Endothelial cell of umbilical vein (primary cell): Measurements from ENCODE around the gene NAT10. TPM values are rescaled to one million over a fixed set of nuclear protein-coding genes. Genes with fewer than 3 reads are reported as not detected.

Experiments used
- BruUV-seq: library from RNA; stranded (reverse); fragments of 400-500 nt; replicated peaks from 2 replicates; lab custom pipeline; 2021; lab: Mats Ljungman, UMichigan
- CTCF ChIA-PET: fragments of 300-600, 350-600 bp; sonication (Branson Sonifier 250); formaldehyde crosslinking; loops from one replicate; lab custom pipeline; 2021; ENCODE audit warnings: antibody characterized with exemption, inconsistent platforms; lab: Charles Lee
- POLR2A ChIA-PET: fragments of 300-600, 350-600 bp; sonication (Branson Sonifier 250); formaldehyde crosslinking; loops from one replicate; lab custom pipeline; 2021; ENCODE audit warnings: antibody characterized with exemption, inconsistent platforms; lab: Charles Lee
- DNase-seq: peaks from one replicate; pipeline ENCODE4 v3.0.0-alpha.2; 2011; ENCODE audit warnings: low read depth, low spot score
- FAIRE-seq: peaks from 2 replicates; lab custom pipeline; 2011; peaks lifted over from hg19 to GRCh38; lab: Jason Lieb, UNC
- H2AFZ ChIP-seq: 2 replicates; pipeline ENCODE4 v1.6.0; 2012; ENCODE audit warnings: low read depth, low read length, control low read depth, inconsistent platforms
- H3K27ac ChIP-seq: 2 replicates; pipeline ENCODE4 v1.5.1; 2011; ENCODE audit warnings: low read depth, mild to moderate bottlenecking, control low read depth, low read length, moderate library complexity; ENCODE audit not compliant: insufficient read depth
- H3K27me3 ChIP-seq, 2 experiments: 2 replicates each; pipeline versions ENCODE4 v1.6.0 to v1.6.1; 2011; ENCODE audit warnings: low read length in 2 of 2, mixed read lengths in 1 of 2; ENCODE audit not compliant: control insufficient read depth in 2 of 2, insufficient read depth in 2 of 2
- H3K36me3 ChIP-seq, 2 experiments: 2 replicates in 1 of 2; 3 replicates in 1 of 2; pipeline ENCODE4 v1.5.1; 2011; ENCODE audit warnings: low read length in 2 of 2, mild to moderate bottlenecking in 1 of 2, moderate library complexity in 1 of 2; ENCODE audit not compliant: control insufficient read depth in 2 of 2, insufficient read depth in 2 of 2; ENCODE audit errors: extremely low read depth in 1 of 2
- H3K4me1 ChIP-seq: 3 replicates; pipeline ENCODE4 v1.5.1; 2011; ENCODE audit warnings: mild to moderate bottlenecking, low read length; ENCODE audit not compliant: control insufficient read depth, insufficient read depth; ENCODE audit errors: extremely low read depth
- H3K4me2 ChIP-seq: 2 replicates; pipeline ENCODE4 v1.6.1; 2011; ENCODE audit warnings: low read length, control low read depth, mixed read lengths; ENCODE audit not compliant: insufficient read depth
- H3K4me3 ChIP-seq, 3 experiments: fragments of 200-600 bp in 1 of 3; sonication (generic), shearing (Covaris generic) in 1 of 3; replicated peaks in 1 of 3; 2 replicates each; pipeline ENCODE4 v1.5.1; 2011 to 2016; ENCODE audit warnings: control low read depth in 3 of 3, low read length in 3 of 3, mild to moderate bottlenecking in 2 of 3, inconsistent platforms in 1 of 3, low read depth in 1 of 3, moderate library complexity in 1 of 3; ENCODE audit not compliant: insufficient read depth in 1 of 3
- H3K79me2 ChIP-seq: 2 replicates; pipeline ENCODE4 v1.6.0; 2012; ENCODE audit warnings: low read length, inconsistent platforms; ENCODE audit not compliant: control insufficient read depth, insufficient read depth
- H3K9ac ChIP-seq: replicated peaks from 2 replicates; pipeline ENCODE3; 2011; ENCODE audit warnings: low read length, control low read depth; ENCODE audit not compliant: insufficient read depth; ENCODE audit errors: extremely low read depth
- H3K9me1 ChIP-seq: replicated peaks from 3 replicates; pipeline ENCODE4 v1.6.0; 2011; ENCODE audit warnings: mild to moderate bottlenecking, low read length; ENCODE audit not compliant: control insufficient read depth, insufficient read depth; ENCODE audit errors: extremely low read depth
- H3K9me3 ChIP-seq: replicated peaks from 2 replicates; pipeline ENCODE4 v1.5.1; 2012; ENCODE audit warnings: low read length, inconsistent platforms; ENCODE audit not compliant: control insufficient read depth, insufficient read depth
- H4K20me1 ChIP-seq: replicated peaks from 2 replicates; pipeline ENCODE3; 2011; ENCODE audit warnings: mild to moderate bottlenecking, low read length; ENCODE audit not compliant: control insufficient read depth, insufficient read depth; ENCODE audit errors: extremely low read depth
- EZH2 ChIP-seq: IDR thresholded peaks from 2 replicates; pipeline ENCODE4 v1.6.1; 2012; ENCODE audit warnings: borderline replicate concordance, low read depth, mild to moderate bottlenecking, moderate library complexity, low read length, inconsistent platforms; ENCODE audit not compliant: severe bottlenecking
- FOS ChIP-seq: IDR thresholded peaks from 2 replicates; pipeline ENCODE4 v1.6.1; 2011; ENCODE audit warnings: mild to moderate bottlenecking, low read length, moderate library complexity, borderline replicate concordance; ENCODE audit not compliant: insufficient read depth
- GATA2 ChIP-seq: IDR thresholded peaks from 2 replicates; pipeline ENCODE4 v1.7.0; 2011; ENCODE audit warnings: low read depth, mild to moderate bottlenecking, moderate library complexity, mixed read lengths, low read length; ENCODE audit not compliant: insufficient read length, insufficient read depth
- JUN ChIP-seq: IDR thresholded peaks from 2 replicates; pipeline ENCODE4 v1.6.1; 2011; ENCODE audit warnings: borderline replicate concordance, low read depth; ENCODE audit not compliant: insufficient read length, insufficient read depth
- MYC ChIP-seq: IDR thresholded peaks from one replicate; pipeline ENCODE4 v1.6.1; 2011; ENCODE audit warnings: mild to moderate bottlenecking, low read depth, low read length
- POLR2A ChIP-seq: IDR thresholded peaks from 2 replicates; pipeline ENCODE4 v1.6.1; 2012; ENCODE audit warnings: low read depth, mild to moderate bottlenecking, control low read depth, low read length
- POLR2AphosphoS5 ChIP-seq: IDR thresholded peaks from 2 replicates; pipeline ENCODE4 v1.6.1; 2012; ENCODE audit warnings: low read depth, mild to moderate bottlenecking, control low read depth, low read length, moderate library complexity; ENCODE audit not compliant: insufficient read depth
- dilution Hi-C: fragments of 300-500 bp; cut with MboI; formaldehyde crosslinking; loops from one replicate; pipeline ENCODE4 v1.15.0; 2019; ENCODE audit warnings: low sequenced_read_pairs; ENCODE audit not compliant: extremely low pct_ligation_motif_present
- intact Hi-C: fragments of 100-400 bp; cut with micrococcal nuclease; formaldehyde crosslinking; loops from one replicate; pipeline ENCODE4 v1.10.0; 2022
- polyA plus RNA-seq, 4 experiments: library from polyadenylated mRNA; depleted of rRNA in 3 of 4; stranded (reverse) in 3 of 4; unstranded in 1 of 4; fragments of >200 nt; gene quantifications; 2 replicates each; pipeline versions ENCODE4 v1.2.1 to v1.2.3, GENCODE V29; 2011 to 2012; ENCODE audit warnings: missing spikeins in 1 of 4
- small RNA-seq: library from RNA; depleted of rRNA; stranded (forward); fragments of <200 nt; gene quantifications from one replicate; pipeline ENCODE3, GENCODE V24; 2012; ENCODE audit warnings: low replicate concordance, low read depth; ENCODE audit not compliant: insufficient read depth, insufficient read length
- total RNA-seq: library from RNA; stranded (reverse); gene quantifications from 2 replicates; pipeline ENCODE4 v1.2.3, GENCODE V29; 2021
- TF ChIP-seq, protein P1 (sequence below), 2 donors: IDR thresholded peaks; 1 replicate in 1 of 2; 2 replicates in 1 of 2; pipeline ENCODE4 v1.5.1; 2011; ENCODE audit warnings: low read length in 2 of 2, mild to moderate bottlenecking in 2 of 2, moderate library complexity in 2 of 2, control low read depth in 1 of 2, inconsistent platforms in 1 of 2, low read depth in 1 of 2; ENCODE audit not compliant: insufficient read depth in 1 of 2; ENCODE audit errors: extremely low read depth in 1 of 2
- TF ChIP-seq, protein P2 (sequence below): IDR thresholded peaks from 2 replicates; pipeline ENCODE4 v1.6.1; 2011; ENCODE audit not compliant: insufficient read depth, insufficient read length

NAT10 gene
- total and polyA plus RNA-seq, 2 donors (not counting 3 experiments of a cell fraction or from before 2014, with no cell fraction given), result 32.0 to 57.6 TPM

GRCh38 chr11:34194576-34195335 is 89.3 kb downstream of the NAT10 start:
- BruUV-seq, result no TSS peak
- POLR2A ChIA-PET, result no interaction called here
- no peak overlapping the region for H3K4me2 ChIP-seq
- FAIRE-seq, result no peak
- intact Hi-C loops (no loop called here), dilution Hi-C loops (no loop called here)
- no peak overlapping the region for H3K27ac ChIP-seq
- no peak overlapping the region for H3K4me3 ChIP-seq
- no peaks in the 10 kb centered on the region for H3K4me1 ChIP-seq
- H3K9ac ChIP-seq, result no peak overlapping the region
- TF ChIP-seq POLR2AphosphoS5, result no peak
- no peak for TF ChIP-seq EZH2
- TF ChIP-seq, protein P1, sequence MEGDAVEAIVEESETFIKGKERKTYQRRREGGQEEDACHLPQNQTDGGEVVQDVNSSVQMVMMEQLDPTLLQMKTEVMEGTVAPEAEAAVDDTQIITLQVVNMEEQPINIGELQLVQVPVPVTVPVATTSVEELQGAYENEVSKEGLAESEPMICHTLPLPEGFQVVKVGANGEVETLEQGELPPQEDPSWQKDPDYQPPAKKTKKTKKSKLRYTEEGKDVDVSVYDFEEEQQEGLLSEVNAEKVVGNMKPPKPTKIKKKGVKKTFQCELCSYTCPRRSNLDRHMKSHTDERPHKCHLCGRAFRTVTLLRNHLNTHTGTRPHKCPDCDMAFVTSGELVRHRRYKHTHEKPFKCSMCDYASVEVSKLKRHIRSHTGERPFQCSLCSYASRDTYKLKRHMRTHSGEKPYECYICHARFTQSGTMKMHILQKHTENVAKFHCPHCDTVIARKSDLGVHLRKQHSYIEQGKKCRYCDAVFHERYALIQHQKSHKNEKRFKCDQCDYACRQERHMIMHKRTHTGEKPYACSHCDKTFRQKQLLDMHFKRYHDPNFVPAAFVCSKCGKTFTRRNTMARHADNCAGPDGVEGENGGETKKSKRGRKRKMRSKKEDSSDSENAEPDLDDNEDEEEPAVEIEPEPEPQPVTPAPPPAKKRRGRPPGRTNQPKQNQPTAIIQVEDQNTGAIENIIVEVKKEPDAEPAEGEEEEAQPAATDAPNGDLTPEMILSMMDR (IDR thresholded peaks at IDR 0.05; ENCODE audit: extremely low read depth in 1 of 2, insufficient read depth in 1 of 2, low read depth in 1 of 2, low read length in 2 of 2), result no peak
- no peak for TF ChIP-seq MYC
- no peak for TF ChIP-seq JUN
- TF ChIP-seq GATA2, result no peak
- TF ChIP-seq FOS, result no peak
- TF ChIP-seq, protein P2, sequence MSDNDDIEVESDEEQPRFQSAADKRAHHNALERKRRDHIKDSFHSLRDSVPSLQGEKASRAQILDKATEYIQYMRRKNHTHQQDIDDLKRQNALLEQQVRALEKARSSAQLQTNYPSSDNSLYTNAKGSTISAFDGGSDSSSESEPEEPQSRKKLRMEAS, result no peak
- TF ChIP-seq POLR2A, result no peak
- H3K9me1 ChIP-seq, result no peaks in the 10 kb centered on the region
- H2AFZ ChIP-seq, result no peak overlapping the region
- DNase-seq, result no peak
- H3K9me3 ChIP-seq, result no peaks in the 10 kb centered on the region
- H3K79me2 ChIP-seq, result no peaks in the 10 kb centered on the region
- H3K27me3 ChIP-seq, result no peaks in the 10 kb centered on the region
- H4K20me1 ChIP-seq, result no peaks in the 10 kb centered on the region
- CTCF ChIA-PET, result no interaction called here
- H3K36me3 ChIP-seq, result no peaks in the 10 kb centered on the region

Small RNAs within 50 kb of the gene (small RNA-seq; reads per million reads assigned to genes)
- not detected for gene RF00019

Other genes starting within 250 kb of the NAT10 start
- 62.4 and 66.8 TPM in 2 replicates for gene LMO2, start 213.6 kb upstream of the NAT10 start, total RNA-seq
- 44.6 and 60.4 TPM in 2 replicates for gene LMO2, start 213.6 kb upstream of the NAT10 start, polyA plus RNA-seq
- 240 and 279 TPM in 2 replicates for gene CAPRIN1, start 53.9 kb upstream of the NAT10 start, total RNA-seq
- 118 and 138 TPM in 2 replicates for gene CAPRIN1, start 53.9 kb upstream of the NAT10 start, polyA plus RNA-seq